ENCODE results near the gene PAX1. TPM values are rescaled to one million over a fixed set of nuclear protein-coding genes. Genes with fewer than 3 reads are reported as not detected.

Gene PAX1
- polyA plus RNA-seq, 3 donors = not detected

DNA sequence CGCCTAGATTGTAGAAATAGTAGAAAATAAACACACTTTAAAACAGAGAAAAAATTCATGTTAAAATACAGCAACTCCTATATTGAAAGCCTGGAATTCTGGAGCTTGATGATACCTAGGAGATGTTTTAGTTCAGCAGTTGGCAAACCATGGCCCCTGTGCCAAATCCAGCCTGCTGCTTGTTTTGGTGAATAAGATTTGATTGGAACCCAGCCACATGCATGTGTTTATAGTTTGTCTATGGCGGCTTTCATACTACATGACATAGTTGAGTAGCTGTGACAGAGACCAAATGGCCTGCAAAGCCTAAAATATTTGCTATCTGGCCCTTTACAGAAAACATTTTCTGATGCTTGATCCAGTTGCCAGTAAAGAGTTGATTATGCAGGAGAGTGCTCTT lies 57.2 kb downstream of the PAX1 start:
- no peak overlapping the region for H3K27ac ChIP-seq (ENCODE audit: low read depth in 1 of 2, low read length in 2 of 2)
- H4K20me1 ChIP-seq (ENCODE audit: insufficient read depth, low read length) = no peaks in the 10 kb centered on the region
- no peak overlapping the region for H3K4me2 ChIP-seq (replicated peaks; ENCODE audit: extremely low read depth, low read length, poor library complexity, severe bottlenecking)
- H3K79me2 ChIP-seq (ENCODE audit: insufficient read depth, low read length) = no peaks in the 10 kb centered on the region
- H3K9ac ChIP-seq (ENCODE audit: insufficient read depth, low read length, poor library complexity, severe bottlenecking) = no peak overlapping the region
- H3K36me3 Mint-ChIP-seq = no peaks in the 10 kb centered on the region
- no peaks in the 10 kb centered on the region for H3K4me1 Mint-ChIP-seq
- no peak overlapping the region for H2AFZ ChIP-seq (ENCODE audit: insufficient read depth, low read depth, low read length, poor library complexity, severe bottlenecking)
- no peak overlapping the region for H3K4me3 ChIP-seq (replicated peaks in 1 of 3; ENCODE audit: low read depth in 2 of 3, low read length in 3 of 3)
- H3K4me1 ChIP-seq (ENCODE audit: control insufficient read depth in 1 of 2, insufficient read depth in 2 of 2, low read length in 2 of 2) = no peaks in the 10 kb centered on the region
- WGBS (ENCODE audit: insufficient coverage) = no CpG with 5 or more reads among the region's 2 CpGs
- TF ChIP-seq, protein P1, sequence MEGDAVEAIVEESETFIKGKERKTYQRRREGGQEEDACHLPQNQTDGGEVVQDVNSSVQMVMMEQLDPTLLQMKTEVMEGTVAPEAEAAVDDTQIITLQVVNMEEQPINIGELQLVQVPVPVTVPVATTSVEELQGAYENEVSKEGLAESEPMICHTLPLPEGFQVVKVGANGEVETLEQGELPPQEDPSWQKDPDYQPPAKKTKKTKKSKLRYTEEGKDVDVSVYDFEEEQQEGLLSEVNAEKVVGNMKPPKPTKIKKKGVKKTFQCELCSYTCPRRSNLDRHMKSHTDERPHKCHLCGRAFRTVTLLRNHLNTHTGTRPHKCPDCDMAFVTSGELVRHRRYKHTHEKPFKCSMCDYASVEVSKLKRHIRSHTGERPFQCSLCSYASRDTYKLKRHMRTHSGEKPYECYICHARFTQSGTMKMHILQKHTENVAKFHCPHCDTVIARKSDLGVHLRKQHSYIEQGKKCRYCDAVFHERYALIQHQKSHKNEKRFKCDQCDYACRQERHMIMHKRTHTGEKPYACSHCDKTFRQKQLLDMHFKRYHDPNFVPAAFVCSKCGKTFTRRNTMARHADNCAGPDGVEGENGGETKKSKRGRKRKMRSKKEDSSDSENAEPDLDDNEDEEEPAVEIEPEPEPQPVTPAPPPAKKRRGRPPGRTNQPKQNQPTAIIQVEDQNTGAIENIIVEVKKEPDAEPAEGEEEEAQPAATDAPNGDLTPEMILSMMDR (IDR thresholded peaks at IDR 0.05) = no peak
- no peaks in the 10 kb centered on the region for H3K36me3 ChIP-seq (replicated peaks in 1 of 2; ENCODE audit: control insufficient read depth in 1 of 2, insufficient read depth in 2 of 2, low read length in 2 of 2)
- no peak overlapping the region for H3K27ac Mint-ChIP-seq
- H3K9me3 Mint-ChIP-seq = peaks cover 0 to 4% (median 0%) of the 10 kb centered on the region in 7 donors
- H3K9me3 ChIP-seq (replicated peaks in 1 of 2; ENCODE audit: control insufficient read depth in 1 of 2, insufficient read depth in 1 of 2, low read length in 2 of 2) = peaks cover 0 to 6% of the 10 kb centered on the region in 2 donors
- peaks cover 0 to 1% of the 10 kb centered on the region in 2 donors for H3K27me3 ChIP-seq (ENCODE audit: control insufficient read depth in 2 of 2, insufficient read depth in 2 of 2, low read length in 2 of 2)
- no peak for DNase-seq
- peaks cover 0 to 8% (median 5%) of the 10 kb centered on the region in 3 donors for H3K27me3 Mint-ChIP-seq (ENCODE audit: low read depth in 3 of 3)
- no peak overlapping the region for H3K4me3 Mint-ChIP-seq
- intact Hi-C loops (cut with micrococcal nuclease) = no loop called here

DNA sequence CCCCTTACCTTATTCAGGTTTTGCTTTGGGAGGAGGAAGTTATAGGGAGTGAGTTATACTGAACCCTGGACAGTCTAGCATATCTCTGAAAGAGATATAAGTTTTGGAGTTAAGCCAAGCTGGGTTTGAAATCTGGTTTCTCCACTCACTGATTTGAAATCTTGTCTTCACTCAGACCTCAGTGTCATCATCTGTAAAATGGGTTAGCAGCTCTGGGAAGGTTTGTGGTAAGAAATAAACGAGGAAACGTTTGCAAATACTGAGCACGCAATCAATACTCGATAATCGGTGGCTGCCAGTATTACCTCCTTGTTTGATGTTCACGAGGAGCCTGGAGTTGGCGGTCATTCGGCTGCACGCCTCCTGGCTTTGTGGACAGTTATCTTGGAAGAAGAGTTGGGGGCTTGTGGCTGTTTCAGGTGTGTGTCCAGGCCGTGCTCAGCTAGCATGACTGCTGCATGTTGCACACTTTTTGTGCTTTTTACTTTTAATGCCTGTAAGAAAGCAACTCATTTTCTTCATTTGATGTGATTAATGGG lies 61.8 kb downstream of the PAX1 start:
- no peaks in the 10 kb centered on the region for H3K9me3 ChIP-seq (replicated peaks in 1 of 2; ENCODE audit: control insufficient read depth in 1 of 2, insufficient read depth in 1 of 2, low read length in 2 of 2)
- peaks cover 0 to 6% of the 10 kb centered on the region in 2 donors for H3K27me3 ChIP-seq (ENCODE audit: control insufficient read depth in 2 of 2, insufficient read depth in 2 of 2, low read length in 2 of 2)
- no peaks in the 10 kb centered on the region for H4K20me1 ChIP-seq (ENCODE audit: insufficient read depth, low read length)
- TF ChIP-seq, protein P1 (IDR thresholded peaks at IDR 0.05) = no peak
- no peaks in the 10 kb centered on the region for H3K36me3 ChIP-seq (replicated peaks in 1 of 2; ENCODE audit: control insufficient read depth in 1 of 2, insufficient read depth in 2 of 2, low read length in 2 of 2)
- H3K79me2 ChIP-seq (ENCODE audit: insufficient read depth, low read length) = no peaks in the 10 kb centered on the region
- DNase-seq = no peak
- no peak overlapping the region for H3K4me2 ChIP-seq (replicated peaks; ENCODE audit: extremely low read depth, low read length, poor library complexity, severe bottlenecking)
- H2AFZ ChIP-seq (ENCODE audit: insufficient read depth, low read depth, low read length, poor library complexity, severe bottlenecking) = no peak overlapping the region
- no peaks in the 10 kb centered on the region for H3K36me3 Mint-ChIP-seq
- H3K4me1 Mint-ChIP-seq = no peaks in the 10 kb centered on the region
- H3K9ac ChIP-seq (ENCODE audit: insufficient read depth, low read length, poor library complexity, severe bottlenecking) = no peak overlapping the region
- no peaks in the 10 kb centered on the region for H3K4me1 ChIP-seq (ENCODE audit: control insufficient read depth in 1 of 2, insufficient read depth in 2 of 2, low read length in 2 of 2)
- no peak overlapping the region for H3K4me3 Mint-ChIP-seq
- intact Hi-C loops (cut with micrococcal nuclease) = no loop called here
- WGBS (ENCODE audit: insufficient coverage) = 79% methylated on average over 9 of the region's 10 CpGs
- H3K27ac Mint-ChIP-seq = no peak overlapping the region
- no peak overlapping the region for H3K4me3 ChIP-seq (replicated peaks in 1 of 3; ENCODE audit: low read depth in 2 of 3, low read length in 3 of 3)
- peaks cover 0 to 2% (median 0%) of the 10 kb centered on the region in 7 donors for H3K9me3 Mint-ChIP-seq
- H3K27ac ChIP-seq (ENCODE audit: low read depth in 1 of 2, low read length in 2 of 2) = no peak overlapping the region
- peaks cover 3 to 10% (median 9%) of the 10 kb centered on the region in 3 donors for H3K27me3 Mint-ChIP-seq (ENCODE audit: low read depth in 3 of 3)
